Mononuclear cell (primary cell): Measurements from ENCODE around the gene ZDHHC3. TPM values are rescaled to one million over a fixed set of nuclear protein-coding genes. Genes with fewer than 3 reads are reported as not detected.
"Not testable (repeated sequence)": the region's sequence is repeated elsewhere in the genome, so short reads cannot be mapped to it uniquely, and the experiment has no call there.

ENCODE experiments used
- H3K27me3 ChIP-seq: 2 replicates; pipeline ENCODE4 v1.6.0; 2011; ENCODE audit warnings: low read length, control low read depth; ENCODE audit not compliant: insufficient read depth
- H3K4me1 ChIP-seq: 2 replicates; pipeline ENCODE4 v1.5.1; 2011; ENCODE audit warnings: mild to moderate bottlenecking, low read length, control low read depth; ENCODE audit not compliant: insufficient read depth
- H3K4me3 ChIP-seq: 2 replicates; pipeline ENCODE4 v1.5.1; 2011; ENCODE audit warnings: mild to moderate bottlenecking, low read length, moderate library complexity
- H3K9me3 ChIP-seq: 2 replicates; pipeline ENCODE4 v1.5.1; 2011; ENCODE audit warnings: low read depth, mild to moderate bottlenecking, control low read depth, low read length
- total RNA-seq: library from RNA; depleted of rRNA; stranded (reverse); fragments of >200 nt; gene quantifications from one replicate; pipeline ENCODE4 v1.2.3, GENCODE V29; 2012

Gene ZDHHC3
- total RNA-seq, 1 donor = 55.9 TPM

- H3K4me3 ChIP-seq = no peak overlapping the region
- H3K27me3 ChIP-seq = no peaks in the 10 kb centered on the region
- peaks cover 30% of the 10 kb centered on the region for H3K4me1 ChIP-seq
- H3K9me3 ChIP-seq = no peaks in the 10 kb centered on the region
Measured at GRCh38 chr3:44987332-44987731, 11.4 kb upstream of the ZDHHC3 start.

- peaks cover 40% of the 10 kb centered on the region for H3K4me1 ChIP-seq
- H3K9me3 ChIP-seq = not testable (repeated sequence)
Measured at GRCh38 chr3:44986330-44986729, 10.4 kb upstream of the ZDHHC3 start.

GRCh38 chr3:44984335-44984734 lies 8.4 kb upstream of the ZDHHC3 start:
- Histone ChIP-seq H3K4me1 (peaks cover 44% of the 10 kb centered on the region), H3K4me3 (no peak overlapping the region), H3K27me3 (no peaks in the 10 kb centered on the region), H3K9me3 (no peaks in the 10 kb centered on the region)

More at GRCh38 chr3:44986330-44986729, 10.4 kb upstream of the ZDHHC3 start:
- not testable (repeated sequence) for H3K4me3 ChIP-seq, H3K27me3 ChIP-seq

GRCh38 chr3:44983484-44983941 lies 7.5 kb upstream of the ZDHHC3 start:
- Histone ChIP-seq H3K27me3 (no peaks in the 10 kb centered on the region), H3K4me1 (peaks cover 46% of the 10 kb centered on the region), H3K9me3 (no peaks in the 10 kb centered on the region), H3K4me3 (no peak overlapping the region)

- Histone ChIP-seq H3K27me3 (no peaks in the 10 kb centered on the region), H3K4me1 (peaks cover 52% of the 10 kb centered on the region), H3K9me3 (no peaks in the 10 kb centered on the region), H3K4me3 (no peak overlapping the region)
Measured at GRCh38 chr3:44982817-44983216, 6.8 kb upstream of the ZDHHC3 start.

- peaks cover 60% of the 10 kb centered on the region for H3K4me1 ChIP-seq
- no peaks in the 10 kb centered on the region for H3K27me3 ChIP-seq
- no peaks in the 10 kb centered on the region for H3K9me3 ChIP-seq
- no peak overlapping the region for H3K4me3 ChIP-seq
Measured at GRCh38 chr3:44981751-44982150, 5.8 kb upstream of the ZDHHC3 start.

GRCh38 chr3:44981220-44981619 lies 5.2 kb upstream of the ZDHHC3 start:
- peaks cover 62% of the 10 kb centered on the region for H3K4me1 ChIP-seq
- no peak overlapping the region for H3K4me3 ChIP-seq
- no peaks in the 10 kb centered on the region for H3K27me3 ChIP-seq
- no peaks in the 10 kb centered on the region for H3K9me3 ChIP-seq

GRCh38 chr3:44974416-44974815 lies 1.6 kb downstream of the ZDHHC3 start:
- Histone ChIP-seq H3K4me3 (no peak overlapping the region), H3K27me3 (no peaks in the 10 kb centered on the region), H3K9me3 (no peaks in the 10 kb centered on the region), H3K4me1 (peaks cover 42% of the 10 kb centered on the region)

- H3K27me3 ChIP-seq = no peaks in the 10 kb centered on the region
- H3K4me1 ChIP-seq = peaks cover 53% of the 10 kb centered on the region
- no peak overlapping the region for H3K4me3 ChIP-seq
- H3K9me3 ChIP-seq = no peaks in the 10 kb centered on the region
Measured at GRCh38 chr3:44970926-44971490, 5.0 kb downstream of the ZDHHC3 start.

- Histone ChIP-seq H3K9me3 (no peaks in the 10 kb centered on the region), H3K4me3 (no peak overlapping the region), H3K4me1 (peaks cover 54% of the 10 kb centered on the region), H3K27me3 (no peaks in the 10 kb centered on the region)
Measured at GRCh38 chr3:44969828-44970179, 6.2 kb downstream of the ZDHHC3 start.

GRCh38 chr3:44969154-44969827 lies 6.7 kb downstream of the ZDHHC3 start:
- no peak overlapping the region for H3K4me3 ChIP-seq
- H3K4me1 ChIP-seq = peaks cover 54% of the 10 kb centered on the region
- no peaks in the 10 kb centered on the region for H3K9me3 ChIP-seq
- H3K27me3 ChIP-seq = no peaks in the 10 kb centered on the region

GRCh38 chr3:44968447-44968858 lies 7.5 kb downstream of the ZDHHC3 start:
- H3K4me3 ChIP-seq = no peak overlapping the region
- no peaks in the 10 kb centered on the region for H3K9me3 ChIP-seq
- H3K27me3 ChIP-seq = no peaks in the 10 kb centered on the region
- peaks cover 60% of the 10 kb centered on the region for H3K4me1 ChIP-seq

GRCh38 chr3:44966795-44967278 lies 9.1 kb downstream of the ZDHHC3 start:
- no peaks in the 10 kb centered on the region for H3K9me3 ChIP-seq
- peaks cover 67% of the 10 kb centered on the region for H3K4me1 ChIP-seq
- no peaks in the 10 kb centered on the region for H3K27me3 ChIP-seq
- no peak overlapping the region for H3K4me3 ChIP-seq

GRCh38 chr3:44965165-44965564 lies 10.8 kb downstream of the ZDHHC3 start:
- Histone ChIP-seq H3K9me3 (no peaks in the 10 kb centered on the region), H3K4me3 (no peak overlapping the region), H3K27me3 (no peaks in the 10 kb centered on the region), H3K4me1 (peaks cover 67% of the 10 kb centered on the region)

- Histone ChIP-seq H3K27me3 (no peaks in the 10 kb centered on the region), H3K9me3 (no peaks in the 10 kb centered on the region), H3K4me3 (no peak overlapping the region), H3K4me1 (peaks cover 53% of the 10 kb centered on the region)
Measured at GRCh38 chr3:44963571-44964325, 12.2 kb downstream of the ZDHHC3 start.
